LNCAP (cell line): ENCODE data around the gene PSRC1.
A peak's percentile ranks its signal among the peaks of the same experiment; 100 is the strongest.

ENCODE experiments used
- CTCF ChIP-seq: fragments of 450-650 bp; IDR thresholded peaks from 2 replicates; pipeline ENCODE4 v1.5.1; 2017; ENCODE audit warnings: mild to moderate bottlenecking

The PSRC1 gene

GRCh38 chr1:109267743-109268300 is 15.1 kb downstream of the PSRC1 start:
- TF ChIP-seq CTCF: no peak

GRCh38 chr1:109266965-109267364 is 16.0 kb downstream of the PSRC1 start:
- no peak for TF ChIP-seq CTCF

GRCh38 chr1:109265741-109266330 is 17.1 kb downstream of the PSRC1 start:
- no peak for TF ChIP-seq CTCF

- TF ChIP-seq CTCF: no peak
These were observed 17.9 kb downstream of the PSRC1 start for GRCh38 chr1:109265016-109265415.

- TF ChIP-seq CTCF: no peak
These were observed 18.6 kb downstream of the PSRC1 start for GRCh38 chr1:109264379-109264755.

GRCh38 chr1:109263597-109264378 is 19.2 kb downstream of the PSRC1 start:
- TF ChIP-seq CTCF: peak; percentile 100

- TF ChIP-seq CTCF: no peak
These were observed 19.7 kb downstream of the PSRC1 start for GRCh38 chr1:109263234-109263596.
